ENCODE results near the gene DSC1. TPM values are rescaled to one million over a fixed set of nuclear protein-coding genes. Genes with fewer than 3 reads are reported as not detected.

DSC1 gene
- total and polyA plus RNA-seq, 8 donors: 0.03 TPM; not detected in 7

GRCh38 chr18:31104444-31104843, 58.2 kb downstream of the DSC1 start:
- Histone ChIP-seq H3K36me3 (no peaks in the 10 kb centered on the region), H3K27me3 (peaks cover 0 to 31% (median 0%) of the 10 kb centered on the region in 3 donors), H3K4me3 (no peak overlapping the region), H3K9me3 (no peaks in the 10 kb centered on the region), H3K4me1 (peaks cover 5 to 26% (median 17%) of the 10 kb centered on the region in 4 donors), H3K27ac (no peak overlapping the region)
- 65 to 81% (median 79%) methylated on average over 3 of the region's 3 CpGs for WGBS, 5 donors
- no peak for DNase-seq
- intact Hi-C loops (cut with DNase I; ENCODE audit: low total_unique reads): no loop called here
- no peak for TF ChIP-seq EP300 (IDR thresholded peaks at IDR 0.05)
- no peak for TF ChIP-seq CTCF (IDR thresholded peaks at IDR 0.05)
- no peak for TF ChIP-seq POLR2AphosphoS5 (IDR thresholded peaks at IDR 0.05)
- no peak for TF ChIP-seq POLR2A (IDR thresholded peaks at IDR 0.05)

- no peak for DNase-seq
- Histone ChIP-seq H3K4me3 (no peak overlapping the region), H3K9me3 (no peaks in the 10 kb centered on the region), H3K36me3 (no peaks in the 10 kb centered on the region), H3K27me3 (peaks cover 0 to 33% (median 0%) of the 10 kb centered on the region in 3 donors), H3K27ac (no peak overlapping the region), H3K4me1 (peaks cover 5 to 26% (median 17%) of the 10 kb centered on the region in 4 donors)
- WGBS, 5 donors: 73 to 76% (median 73%) methylated on average over 3 of the region's 3 CpGs
- intact Hi-C loops (cut with DNase I; ENCODE audit: low total_unique reads): no loop called here
- no peak for TF ChIP-seq EP300 (IDR thresholded peaks at IDR 0.05)
- TF ChIP-seq CTCF (IDR thresholded peaks at IDR 0.05): no peak
- no peak for TF ChIP-seq POLR2AphosphoS5 (IDR thresholded peaks at IDR 0.05)
- TF ChIP-seq POLR2A (IDR thresholded peaks at IDR 0.05): no peak
Observed at GRCh38 chr18:31103423-31103822, 59.2 kb downstream of the DSC1 start.

- intact Hi-C loops (cut with DNase I; ENCODE audit: low total_unique reads): no loop called here
- Histone ChIP-seq H3K4me3 (no peak overlapping the region), H3K27ac (no peak overlapping the region), H3K27me3 (peaks cover 0 to 33% (median 0%) of the 10 kb centered on the region in 3 donors), H3K36me3 (no peaks in the 10 kb centered on the region), H3K9me3 (no peaks in the 10 kb centered on the region), H3K4me1 (peaks cover 5 to 26% (median 17%) of the 10 kb centered on the region in 4 donors)
- TF ChIP-seq POLR2AphosphoS5 (IDR thresholded peaks at IDR 0.05): no peak
- no peak for TF ChIP-seq CTCF (IDR thresholded peaks at IDR 0.05)
- no peak for TF ChIP-seq EP300 (IDR thresholded peaks at IDR 0.05)
- no peak for DNase-seq
- WGBS, 5 donors: 72 to 86% (median 77%) methylated on average over 2 of the region's 2 CpGs
Observed at GRCh38 chr18:31102941-31103340, 59.7 kb downstream of the DSC1 start.

GRCh38 chr18:31102025-31102684, 60.5 kb downstream of the DSC1 start, which contains the start of gene DSC2:
TSS of gene DSC2 (minus strand) at chr18:31102421. CDS start at chr18:31101971, 450 bp downstream.
- peak within 1 kb of the TSS; percentile 50 to 62 (median 58) for H3K4me3 ChIP-seq
- DNase-seq: peak; percentile 61 to 78
- peak within 1 kb of the TSS; percentile 78 to 88 (median 82) for H3K27ac ChIP-seq
- peaks cover 0 to 33% (median 0%) of the 10 kb centered on the region in 3 donors for H3K27me3 ChIP-seq
- intact Hi-C loops (cut with DNase I; ENCODE audit: low total_unique reads): no loop called here
- H3K4me1 ChIP-seq: peaks cover 5 to 26% (median 17%) of the 10 kb centered on the region in 4 donors
- TF ChIP-seq POLR2AphosphoS5 (IDR thresholded peaks at IDR 0.05) (peak in 1 of 3 donors; percentile 40), POLR2A (IDR thresholded peaks at IDR 0.05) (no peak)
- 3 to 11% (median 3%) methylated on average over 33 to 44 of the region's 44 CpGs for WGBS, 5 donors
- no peaks in the 10 kb centered on the region for H3K9me3 ChIP-seq
- no peaks in the 10 kb centered on the region for H3K36me3 ChIP-seq

All from stomach (tissue), 9 donors.